NT2/D1 (cell line): Measurements from ENCODE around the gene PLSCR4.

ENCODE experiments used
- SUZ12 ChIP-seq: IDR thresholded peaks from 2 replicates; pipeline ENCODE4 v1.6.1; 2011; ENCODE audit not compliant: insufficient read length, insufficient read depth; ENCODE audit errors: extremely low read depth
- YY1 ChIP-seq: IDR thresholded peaks from 2 replicates; pipeline ENCODE4 v1.6.1; 2011; ENCODE audit not compliant: insufficient read length, insufficient read depth
- ZNF274 ChIP-seq: IDR thresholded peaks from 2 replicates; pipeline ENCODE4 v1.6.1; 2011; ENCODE audit warnings: mild to moderate bottlenecking, low read depth, low read length

GRCh38 chr3:146250449-146251382 lies at the start of gene PLSCR4:
- TF ChIP-seq ZNF274 (no peak), YY1 (no peak), SUZ12 (no peak)
